WTC11 (cell line): ENCODE measurements around the gene POU2F1. TPM values are rescaled to one million over a fixed set of nuclear protein-coding genes. Genes with fewer than 3 reads are reported as not detected.

Source experiments
- ATAC-seq: fragments of 200-7000 bp; cut with Tn5 transposase; 2 replicates; pipeline ENCODE4 v1.10.0; 2021; ENCODE audit warnings: mild to moderate bottlenecking, moderate library complexity
- CTCF ChIA-PET: fragments of 300-600 bp; sonication (Branson Sonifier 250); formaldehyde crosslinking; loops from one replicate; lab custom pipeline; 2021; ENCODE audit warnings: antibody characterized with exemption; lab: Charles Lee
- POLR2A ChIA-PET: fragments of 350-600 bp; sonication (Branson Sonifier 250); formaldehyde crosslinking; loops from one replicate; lab custom pipeline; 2021; ENCODE audit warnings: antibody characterized with exemption; lab: Charles Lee
- DNase-seq: peaks from one replicate; pipeline ENCODE4 v3.0.0; 2021; ENCODE audit warnings: low spot score
- H3K27ac Mint-ChIP-seq: 2 replicates; pipeline ENCODE4 v1.8.0; 2021; ENCODE audit warnings: mixed read lengths
- H3K27me3 Mint-ChIP-seq: 2 replicates; pipeline ENCODE4 v1.8.0; 2021; ENCODE audit warnings: low read depth, mild to moderate bottlenecking, moderate library complexity, mixed read lengths
- H3K36me3 Mint-ChIP-seq: 2 replicates; pipeline ENCODE4 v1.8.0; 2021; ENCODE audit warnings: mixed read lengths
- H3K4me1 Mint-ChIP-seq: 2 replicates; pipeline ENCODE4 v1.8.0; 2022; ENCODE audit warnings: mixed read lengths
- H3K4me3 Mint-ChIP-seq: 2 replicates; pipeline ENCODE4 v1.8.0; 2021; ENCODE audit warnings: mild to moderate bottlenecking, moderate library complexity, mixed read lengths
- H3K9me3 Mint-ChIP-seq: 2 replicates; pipeline ENCODE4 v1.8.0; 2021; ENCODE audit warnings: mixed read lengths
- ATF2 ChIP-seq: sonication (generic); formaldehyde crosslinking; IDR thresholded peaks from 2 replicates; pipeline ENCODE4 v1.8.1; 2022; ENCODE audit warnings: low read depth, missing genetic modification reagents, borderline replicate concordance
- CREM ChIP-seq: sonication (generic); formaldehyde crosslinking; IDR thresholded peaks from 2 replicates; pipeline ENCODE4 v1.8.1; 2022; ENCODE audit warnings: mild to moderate bottlenecking, missing genetic modification reagents, moderate library complexity
- EMX1 ChIP-seq: fragments of 250-450 bp; sonication (Bioruptor Pico); IDR thresholded peaks from 2 replicates; pipeline ENCODE4 v1.8.0; 2021; ENCODE audit warnings: mild to moderate bottlenecking
- ERG ChIP-seq: fragments of 250-450 bp; sonication (Bioruptor Pico); IDR thresholded peaks from 2 replicates; pipeline ENCODE4 v1.8.0; 2021; ENCODE audit warnings: mild to moderate bottlenecking
- ESRRA ChIP-seq: sonication (generic); formaldehyde crosslinking; IDR thresholded peaks from 2 replicates; pipeline ENCODE4 v1.8.1; 2022; ENCODE audit warnings: mild to moderate bottlenecking, missing genetic modification reagents, borderline replicate concordance
- ETV6 ChIP-seq: sonication (generic); formaldehyde crosslinking; IDR thresholded peaks from 2 replicates; pipeline ENCODE4 v1.8.1; 2022; ENCODE audit warnings: mild to moderate bottlenecking, missing genetic modification reagents
- FOXJ3 ChIP-seq: sonication (generic); formaldehyde crosslinking; IDR thresholded peaks from 2 replicates; pipeline ENCODE4 v1.9.0; 2021; ENCODE audit warnings: missing genetic modification reagents, mild to moderate bottlenecking, borderline replicate concordance
- GRHL2 ChIP-seq: fragments of 250-450 bp; sonication (Bioruptor Pico); IDR thresholded peaks from 2 replicates; pipeline ENCODE4 v1.8.0; 2022; ENCODE audit warnings: mild to moderate bottlenecking, moderate library complexity; ENCODE audit not compliant: insufficient replicate concordance, severe bottlenecking
- IRF2 ChIP-seq: sonication (generic); formaldehyde crosslinking; IDR thresholded peaks from 2 replicates; pipeline ENCODE4 v1.8.0; 2022; ENCODE audit warnings: low read depth, missing genetic modification reagents, borderline replicate concordance
- JUN ChIP-seq: sonication (generic); formaldehyde crosslinking; IDR thresholded peaks from 2 replicates; pipeline ENCODE4 v1.8.0; 2023; ENCODE audit warnings: mild to moderate bottlenecking, missing genetic modification reagents
- OVOL2 ChIP-seq: fragments of 250-450 bp; sonication (Bioruptor Pico); IDR thresholded peaks from 2 replicates; pipeline ENCODE4 v1.9.0; 2021; ENCODE audit warnings: mild to moderate bottlenecking, borderline replicate concordance
- SOX15 ChIP-seq: fragments of 250-450 bp; sonication (Bioruptor Pico); IDR thresholded peaks from 2 replicates; pipeline ENCODE4 v1.9.0; 2021; ENCODE audit warnings: mild to moderate bottlenecking
- SP1 ChIP-seq: sonication (generic); formaldehyde crosslinking; conservative IDR thresholded peaks from 2 replicates; pipeline ENCODE4 v1.8.1; 2022; ENCODE audit warnings: missing genetic modification reagents
- TEAD1 ChIP-seq: sonication (generic); formaldehyde crosslinking; IDR thresholded peaks from 2 replicates; pipeline ENCODE4 v1.8.0; 2022; ENCODE audit warnings: mild to moderate bottlenecking, missing genetic modification reagents
- USF1 ChIP-seq: sonication (generic); formaldehyde crosslinking; IDR thresholded peaks from 2 replicates; pipeline ENCODE4 v1.8.0; 2022; ENCODE audit warnings: mild to moderate bottlenecking, missing genetic modification reagents
- ZNF219 ChIP-seq: sonication (generic); formaldehyde crosslinking; IDR thresholded peaks from 2 replicates; pipeline ENCODE4 v1.8.0; 2023; ENCODE audit warnings: missing genetic modification reagents, mild to moderate bottlenecking, borderline replicate concordance
- ZNF281 ChIP-seq: sonication (generic); formaldehyde crosslinking; IDR thresholded peaks from 2 replicates; pipeline ENCODE4 v1.8.0; 2023; ENCODE audit warnings: mild to moderate bottlenecking, missing genetic modification reagents
- ZNF317 ChIP-seq: sonication (generic); formaldehyde crosslinking; IDR thresholded peaks from 2 replicates; pipeline ENCODE4 v1.8.1; 2023; ENCODE audit warnings: low read depth, mild to moderate bottlenecking, moderate library complexity, missing genetic modification reagents, borderline replicate concordance
- ZNF512 ChIP-seq: sonication (generic); formaldehyde crosslinking; IDR thresholded peaks from 2 replicates; pipeline ENCODE4 v1.8.1; 2022; ENCODE audit warnings: missing genetic modification reagents, borderline replicate concordance
- total RNA-seq: library from RNA; stranded (reverse); gene quantifications from 3 replicates; pipeline ENCODE4 v1.2.3, GENCODE V29; 2021
- TF ChIP-seq, protein P1 (sequence below): fragments of 250-450 bp; sonication (Bioruptor Pico); IDR thresholded peaks from 2 replicates; pipeline ENCODE4 v2.1.2; 2022; ENCODE audit warnings: mild to moderate bottlenecking, moderate library complexity
- TF ChIP-seq, protein P2 (sequence below): sonication (generic); formaldehyde crosslinking; conservative IDR thresholded peaks from 2 replicates; pipeline ENCODE4 v1.8.1; 2023; ENCODE audit warnings: mild to moderate bottlenecking, low read depth, missing genetic modification reagents, moderate library complexity

POU2F1 gene
- total RNA-seq, 1 experiment from 2014 or later = 51.3 TPM

GRCh38 chr1:167221126-167221737 lies 546 bp downstream of the POU2F1 start (continued):
- TF ChIP-seq ESRRA (CRISPR knock-in tag) (0 out of 2 replicates have a peak, but pooled peaks have one; percentile 33), ZNF281 (CRISPR knock-in tag) (no peak), CREM (no peak), IRF2 (CRISPR knock-in tag) (no peak), ZNF512 (no peak), FOXJ3 (CRISPR knock-in tag) (no peak)

DNA sequence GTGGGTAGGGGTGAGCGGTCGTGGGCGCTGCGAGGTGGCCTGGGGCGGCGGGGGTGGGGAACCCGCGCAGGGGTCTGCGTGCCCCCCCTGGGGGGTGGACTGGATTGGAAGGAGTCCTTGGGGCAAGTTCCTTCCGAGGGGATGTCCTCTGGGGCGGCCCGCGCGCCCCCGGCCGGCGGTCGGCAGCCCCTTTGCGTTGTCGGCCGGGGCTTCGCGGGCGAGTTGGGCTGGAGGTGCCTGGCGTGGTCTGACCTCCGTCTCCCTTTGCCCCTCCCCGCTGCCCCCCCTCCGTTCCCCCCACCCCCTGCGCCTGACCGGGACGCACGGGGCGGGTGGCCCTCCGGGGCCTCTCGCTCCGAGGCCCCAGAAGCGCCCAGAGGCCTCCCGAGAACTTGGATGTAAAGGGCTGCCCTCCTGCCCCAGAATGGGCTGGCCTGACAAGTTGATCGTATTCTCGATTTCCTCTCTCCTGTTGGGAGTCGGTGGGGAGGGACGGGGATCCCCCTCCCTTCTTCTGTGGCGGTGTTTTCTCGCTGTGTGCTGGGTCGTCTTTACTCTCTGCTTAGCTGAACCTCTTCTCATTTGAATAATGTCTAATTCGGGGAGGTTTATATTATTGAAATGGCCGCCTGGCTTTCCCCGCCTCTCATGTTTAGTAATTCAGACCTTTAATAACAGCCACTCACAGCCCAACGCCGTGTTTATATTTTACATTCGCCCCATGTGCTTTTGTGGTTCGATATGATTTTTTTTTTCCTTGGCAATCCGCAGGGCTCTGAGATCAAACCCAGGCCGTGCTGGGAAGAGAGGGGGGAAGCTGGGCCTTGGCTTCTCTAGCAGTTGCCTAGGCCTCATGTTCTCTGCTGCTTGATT lies 1.3 kb downstream of the POU2F1 start:
- peak overlapping the region; percentile 93 for H3K4me3 Mint-ChIP-seq
- H3K27ac Mint-ChIP-seq = peak overlapping the region; percentile 97
- POLR2A ChIA-PET = interaction anchor here (2.6 kb wide), 1 partner anchor 56 kb away, joined by 22 read pairs; no protein-coding TSS in a partner anchor
- peaks cover 1% of the 10 kb centered on the region for H3K9me3 Mint-ChIP-seq
- peaks cover 6% of the 10 kb centered on the region; the same call in 1 of the 2 replicates for H3K27me3 Mint-ChIP-seq
- peak; percentile 20 for ATAC-seq
- CTCF ChIA-PET = interaction anchor here (1.5 to 4.1 kb wide), 5 partner anchors 98 to 187 kb away, joined by 4 to 69 read pairs (median 16); no protein-coding TSS in a partner anchor
- H3K4me1 Mint-ChIP-seq = peaks cover 60% of the 10 kb centered on the region
- DNase-seq = peak; percentile 56
- H3K36me3 Mint-ChIP-seq = peaks cover under 1% of the 10 kb centered on the region; the same call in 1 of the 2 replicates
- TF ChIP-seq ETV6 (CRISPR knock-in tag) = no peak
- no peak for TF ChIP-seq OVOL2 (CRISPR knock-in tag)
- TF ChIP-seq ERG (CRISPR knock-in tag) = no peak
- TF ChIP-seq EMX1 (CRISPR knock-in tag) = no peak
- TF ChIP-seq GRHL2 (CRISPR knock-in tag) = no peak
- TF ChIP-seq, protein P1, sequence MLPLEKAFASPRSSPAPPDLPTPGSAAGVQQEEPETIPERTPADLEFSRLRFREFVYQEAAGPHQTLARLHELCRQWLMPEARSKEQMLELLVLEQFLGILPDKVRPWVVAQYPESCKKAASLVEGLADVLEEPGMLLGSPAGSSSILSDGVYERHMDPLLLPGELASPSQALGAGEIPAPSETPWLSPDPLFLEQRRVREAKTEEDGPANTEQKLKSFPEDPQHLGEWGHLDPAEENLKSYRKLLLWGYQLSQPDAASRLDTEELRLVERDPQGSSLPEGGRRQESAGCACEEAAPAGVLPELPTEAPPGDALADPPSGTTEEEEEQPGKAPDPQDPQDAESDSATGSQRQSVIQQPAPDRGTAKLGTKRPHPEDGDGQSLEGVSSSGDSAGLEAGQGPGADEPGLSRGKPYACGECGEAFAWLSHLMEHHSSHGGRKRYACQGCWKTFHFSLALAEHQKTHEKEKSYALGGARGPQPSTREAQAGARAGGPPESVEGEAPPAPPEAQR = no peak
- TF ChIP-seq SOX15 = no peak
- no peak for TF ChIP-seq SP1 (CRISPR knock-in tag)
- TF ChIP-seq ATF2 = no peak
- no peak for TF ChIP-seq TEAD1 (CRISPR knock-in tag)
- TF ChIP-seq ZNF219 = no peak
- TF ChIP-seq, protein P2, sequence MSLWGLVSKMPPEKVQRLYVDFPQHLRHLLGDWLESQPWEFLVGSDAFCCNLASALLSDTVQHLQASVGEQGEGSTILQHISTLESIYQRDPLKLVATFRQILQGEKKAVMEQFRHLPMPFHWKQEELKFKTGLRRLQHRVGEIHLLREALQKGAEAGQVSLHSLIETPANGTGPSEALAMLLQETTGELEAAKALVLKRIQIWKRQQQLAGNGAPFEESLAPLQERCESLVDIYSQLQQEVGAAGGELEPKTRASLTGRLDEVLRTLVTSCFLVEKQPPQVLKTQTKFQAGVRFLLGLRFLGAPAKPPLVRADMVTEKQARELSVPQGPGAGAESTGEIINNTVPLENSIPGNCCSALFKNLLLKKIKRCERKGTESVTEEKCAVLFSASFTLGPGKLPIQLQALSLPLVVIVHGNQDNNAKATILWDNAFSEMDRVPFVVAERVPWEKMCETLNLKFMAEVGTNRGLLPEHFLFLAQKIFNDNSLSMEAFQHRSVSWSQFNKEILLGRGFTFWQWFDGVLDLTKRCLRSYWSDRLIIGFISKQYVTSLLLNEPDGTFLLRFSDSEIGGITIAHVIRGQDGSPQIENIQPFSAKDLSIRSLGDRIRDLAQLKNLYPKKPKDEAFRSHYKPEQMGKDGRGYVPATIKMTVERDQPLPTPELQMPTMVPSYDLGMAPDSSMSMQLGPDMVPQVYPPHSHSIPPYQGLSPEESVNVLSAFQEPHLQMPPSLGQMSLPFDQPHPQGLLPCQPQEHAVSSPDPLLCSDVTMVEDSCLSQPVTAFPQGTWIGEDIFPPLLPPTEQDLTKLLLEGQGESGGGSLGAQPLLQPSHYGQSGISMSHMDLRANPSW (CRISPR knock-in tag) = no peak
- TF ChIP-seq USF1 (CRISPR knock-in tag) = no peak
- TF ChIP-seq JUN (CRISPR knock-in tag) = no peak
- no peak for TF ChIP-seq ZNF317 (CRISPR knock-in tag)
